OCI-LY7 (cell line): ENCODE results near the gene ERMP1.

ENCODE experiments used
- EZH2phosphoT487 ChIP-seq: fragments of 200-600 bp; sonication (generic); IDR thresholded peaks from 2 replicates; pipeline ENCODE4 v1.6.1; 2018; ENCODE audit warnings: low read depth, borderline replicate concordance, mild to moderate bottlenecking, mixed run types, antibody characterized with exemption, low read length, moderate library complexity, mixed read lengths
- TF ChIP-seq, protein P1 (sequence below): fragments of 200-600 bp; sonication (generic); conservative IDR thresholded peaks from 2 replicates; pipeline ENCODE4 v1.5.1; 2014; ENCODE audit warnings: mild to moderate bottlenecking, antibody characterized with exemption, low read length, moderate library complexity, mixed read lengths

DNA sequence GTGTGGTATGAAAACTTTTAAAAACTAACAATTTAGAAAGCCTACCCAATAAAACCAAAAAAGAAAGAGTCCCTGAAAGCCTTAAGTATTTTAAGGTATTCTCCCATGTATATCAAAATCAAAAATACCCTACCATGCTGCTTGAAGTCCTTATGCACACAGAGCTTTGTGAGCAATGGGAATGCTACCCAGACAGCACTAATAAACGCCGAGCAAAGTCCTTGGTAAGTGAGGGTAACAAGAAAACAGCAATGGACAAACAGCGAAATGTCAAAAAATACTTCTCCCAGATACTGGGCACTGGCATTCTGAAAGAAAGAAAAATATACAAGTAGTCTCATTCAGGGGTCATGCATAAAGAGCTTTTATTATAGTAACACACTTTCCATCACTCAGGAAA, 27.4 kb downstream of the ERMP1 start:
- TF ChIP-seq, protein P1, sequence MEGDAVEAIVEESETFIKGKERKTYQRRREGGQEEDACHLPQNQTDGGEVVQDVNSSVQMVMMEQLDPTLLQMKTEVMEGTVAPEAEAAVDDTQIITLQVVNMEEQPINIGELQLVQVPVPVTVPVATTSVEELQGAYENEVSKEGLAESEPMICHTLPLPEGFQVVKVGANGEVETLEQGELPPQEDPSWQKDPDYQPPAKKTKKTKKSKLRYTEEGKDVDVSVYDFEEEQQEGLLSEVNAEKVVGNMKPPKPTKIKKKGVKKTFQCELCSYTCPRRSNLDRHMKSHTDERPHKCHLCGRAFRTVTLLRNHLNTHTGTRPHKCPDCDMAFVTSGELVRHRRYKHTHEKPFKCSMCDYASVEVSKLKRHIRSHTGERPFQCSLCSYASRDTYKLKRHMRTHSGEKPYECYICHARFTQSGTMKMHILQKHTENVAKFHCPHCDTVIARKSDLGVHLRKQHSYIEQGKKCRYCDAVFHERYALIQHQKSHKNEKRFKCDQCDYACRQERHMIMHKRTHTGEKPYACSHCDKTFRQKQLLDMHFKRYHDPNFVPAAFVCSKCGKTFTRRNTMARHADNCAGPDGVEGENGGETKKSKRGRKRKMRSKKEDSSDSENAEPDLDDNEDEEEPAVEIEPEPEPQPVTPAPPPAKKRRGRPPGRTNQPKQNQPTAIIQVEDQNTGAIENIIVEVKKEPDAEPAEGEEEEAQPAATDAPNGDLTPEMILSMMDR = no peak
- TF ChIP-seq EZH2phosphoT487 = no peak
